Endothelial cell (in vitro differentiated cells): ENCODE measurements around the gene POLR2E. TPM values are rescaled to one million over a fixed set of nuclear protein-coding genes. Genes with fewer than 3 reads are reported as not detected.

ENCODE experiments used
- DNase-seq: peaks from one replicate; pipeline ENCODE4 v3.0.0; 2021; ENCODE audit warnings: low spot score
- H3K27ac Mint-ChIP-seq: one replicate; pipeline ENCODE4 v1.8.0; 2021; ENCODE audit warnings: mixed read lengths, inconsistent platforms; ENCODE audit not compliant: unreplicated experiment
- H3K27me3 Mint-ChIP-seq: one replicate; pipeline ENCODE4 v1.8.0; 2021; ENCODE audit warnings: mild to moderate bottlenecking, moderate library complexity, mixed read lengths, inconsistent platforms; ENCODE audit not compliant: unreplicated experiment
- H3K36me3 Mint-ChIP-seq: one replicate; pipeline ENCODE4 v1.8.0; 2021; ENCODE audit warnings: mild to moderate bottlenecking, low read depth, mixed read lengths, inconsistent platforms; ENCODE audit not compliant: unreplicated experiment
- H3K4me1 Mint-ChIP-seq: one replicate; pipeline ENCODE4 v1.8.0; 2021; ENCODE audit warnings: mild to moderate bottlenecking, mixed read lengths, inconsistent platforms; ENCODE audit not compliant: unreplicated experiment
- H3K4me3 Mint-ChIP-seq: one replicate; pipeline ENCODE4 v1.8.0; 2021; ENCODE audit warnings: mild to moderate bottlenecking, mixed read lengths, inconsistent platforms; ENCODE audit not compliant: unreplicated experiment
- H3K9me3 Mint-ChIP-seq: one replicate; pipeline ENCODE4 v1.8.0; 2021; ENCODE audit warnings: mixed read lengths, inconsistent platforms; ENCODE audit not compliant: unreplicated experiment
- total RNA-seq: library from RNA; stranded (reverse); fragmentation: NEBNext Ultra II Directional; extraction: Animal tissue kit (Norgen Biotek cat#: 25700); gene quantifications from one replicate; pipeline ENCODE4 v1.2.1, GENCODE V29; 2021; ENCODE audit not compliant: unreplicated experiment
- TF ChIP-seq, protein P1 (sequence below): fragments of 200-600 bp; sonication (generic); IDR thresholded peaks from one replicate; pipeline ENCODE4 v1.5.0; 2021; ENCODE audit warnings: antibody characterized with exemption; ENCODE audit not compliant: unreplicated experiment

POLR2E gene
- total RNA-seq, 1 donor from 2014 or later: 166 TPM

GRCh38 chr19:1073063-1073955 lies 21.9 kb downstream of the POLR2E start:
- no peaks in the 10 kb centered on the region for H3K9me3 Mint-ChIP-seq
- H3K4me3 Mint-ChIP-seq: no peak overlapping the region
- peaks cover 10% of the 10 kb centered on the region for H3K4me1 Mint-ChIP-seq
- H3K36me3 Mint-ChIP-seq: peaks cover 5% of the 10 kb centered on the region
- DNase-seq: no peak
- no peak overlapping the region for H3K27ac Mint-ChIP-seq
- H3K27me3 Mint-ChIP-seq: peaks cover 22% of the 10 kb centered on the region
- TF ChIP-seq, protein P1, sequence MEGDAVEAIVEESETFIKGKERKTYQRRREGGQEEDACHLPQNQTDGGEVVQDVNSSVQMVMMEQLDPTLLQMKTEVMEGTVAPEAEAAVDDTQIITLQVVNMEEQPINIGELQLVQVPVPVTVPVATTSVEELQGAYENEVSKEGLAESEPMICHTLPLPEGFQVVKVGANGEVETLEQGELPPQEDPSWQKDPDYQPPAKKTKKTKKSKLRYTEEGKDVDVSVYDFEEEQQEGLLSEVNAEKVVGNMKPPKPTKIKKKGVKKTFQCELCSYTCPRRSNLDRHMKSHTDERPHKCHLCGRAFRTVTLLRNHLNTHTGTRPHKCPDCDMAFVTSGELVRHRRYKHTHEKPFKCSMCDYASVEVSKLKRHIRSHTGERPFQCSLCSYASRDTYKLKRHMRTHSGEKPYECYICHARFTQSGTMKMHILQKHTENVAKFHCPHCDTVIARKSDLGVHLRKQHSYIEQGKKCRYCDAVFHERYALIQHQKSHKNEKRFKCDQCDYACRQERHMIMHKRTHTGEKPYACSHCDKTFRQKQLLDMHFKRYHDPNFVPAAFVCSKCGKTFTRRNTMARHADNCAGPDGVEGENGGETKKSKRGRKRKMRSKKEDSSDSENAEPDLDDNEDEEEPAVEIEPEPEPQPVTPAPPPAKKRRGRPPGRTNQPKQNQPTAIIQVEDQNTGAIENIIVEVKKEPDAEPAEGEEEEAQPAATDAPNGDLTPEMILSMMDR: no peak

GRCh38 chr19:1072371-1073015 lies 22.7 kb downstream of the POLR2E start:
- TF ChIP-seq, protein P1: no peak
- H3K27ac Mint-ChIP-seq: no peak overlapping the region
- H3K27me3 Mint-ChIP-seq: peaks cover 23% of the 10 kb centered on the region
- peaks cover 10% of the 10 kb centered on the region for H3K4me1 Mint-ChIP-seq
- no peak for DNase-seq
- no peaks in the 10 kb centered on the region for H3K9me3 Mint-ChIP-seq
- H3K36me3 Mint-ChIP-seq: peaks cover 5% of the 10 kb centered on the region
- H3K4me3 Mint-ChIP-seq: no peak overlapping the region

GRCh38 chr19:1070931-1071791 lies 24.0 kb downstream of the POLR2E start:
- DNase-seq: no peak
- Mint-ChIP-seq H3K9me3 (no peaks in the 10 kb centered on the region), H3K4me1 (peaks cover 10% of the 10 kb centered on the region), H3K4me3 (peak overlapping the region; percentile 81), H3K36me3 (peaks cover 5% of the 10 kb centered on the region), H3K27me3 (peaks cover 23% of the 10 kb centered on the region), H3K27ac (no peak overlapping the region)
- TF ChIP-seq, protein P1: no peak

GRCh38 chr19:1070576-1070930 lies 24.6 kb downstream of the POLR2E start:
- Mint-ChIP-seq H3K9me3 (no peaks in the 10 kb centered on the region), H3K27ac (no peak overlapping the region), H3K36me3 (peaks cover under 1% of the 10 kb centered on the region), H3K4me1 (peaks cover 10% of the 10 kb centered on the region), H3K4me3 (no peak overlapping the region), H3K27me3 (peaks cover 21% of the 10 kb centered on the region)
- no peak for DNase-seq
- TF ChIP-seq, protein P1: no peak
